NAMALWA (cell line): ENCODE data around the gene MCTP2.

Experiments used
- DNase-seq: peaks from one replicate; pipeline ENCODE4 v3.0.0-alpha.2; 2015; ENCODE audit warnings: low spot score

Gene MCTP2

DNA sequence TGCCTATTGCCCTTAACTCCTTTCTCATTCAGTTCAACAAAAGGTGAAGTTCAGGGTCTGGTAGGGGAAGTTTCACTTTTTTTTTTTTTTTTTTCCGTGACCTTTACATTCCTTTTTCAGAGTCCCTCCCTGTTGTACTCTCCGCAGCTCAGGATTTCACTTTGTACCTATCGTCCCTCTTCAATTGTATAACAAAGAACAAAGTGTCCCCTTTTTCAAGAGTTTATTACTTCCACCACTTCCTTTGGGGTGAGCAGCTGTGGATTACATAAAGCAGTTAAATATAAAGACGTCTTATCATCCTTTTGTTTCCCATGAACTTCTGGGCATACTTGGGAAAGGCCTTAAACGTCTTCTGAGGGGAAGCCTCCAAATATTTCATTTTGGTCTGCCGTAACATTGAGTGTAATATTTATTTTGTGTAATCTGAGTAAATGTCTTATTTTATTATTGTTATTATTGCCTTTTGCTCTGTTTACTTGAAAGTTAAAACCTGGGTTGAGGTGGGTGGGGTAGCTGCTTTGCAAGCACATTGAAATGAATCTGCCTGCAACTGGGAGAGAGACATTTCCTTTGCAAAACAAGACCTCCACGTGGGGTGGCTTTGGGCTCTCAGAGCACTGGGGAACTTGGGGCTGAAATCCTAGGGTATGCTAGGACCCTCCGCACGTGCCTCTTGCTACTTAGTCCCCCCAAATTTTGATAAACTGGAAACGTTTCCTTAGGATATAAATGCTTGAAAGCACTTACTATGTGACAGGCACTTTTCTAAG is 169.4 kb downstream of the MCTP2 start:
- no peak for DNase-seq

DNA sequence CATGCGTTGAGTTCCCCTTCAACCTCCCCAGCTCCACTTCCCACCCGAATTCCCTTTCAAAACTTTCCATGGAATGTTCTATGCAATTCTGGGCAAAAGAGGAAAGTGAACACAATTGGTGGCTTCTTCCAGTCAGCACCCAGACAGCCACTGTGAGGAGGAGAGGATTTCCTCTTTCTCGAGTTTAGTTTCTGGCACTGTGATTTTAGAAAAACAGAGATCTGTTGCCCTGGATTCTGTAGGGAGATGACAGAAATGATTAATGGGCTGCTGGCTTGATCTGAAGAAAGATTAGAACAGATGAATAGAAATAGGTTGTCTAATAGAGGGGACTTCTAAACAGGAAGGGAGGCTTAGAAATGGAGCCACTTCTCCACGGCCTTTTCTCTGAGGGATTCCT is 172.0 kb downstream of the MCTP2 start:
- no peak for DNase-seq

- DNase-seq, result no peak
Observed at GRCh38 chr15:94404733-94405283, 173.4 kb downstream of the MCTP2 start.

GRCh38 chr15:94411285-94411684 is 179.9 kb downstream of the MCTP2 start:
- DNase-seq, result no peak

- DNase-seq, result no peak
Observed at GRCh38 chr15:94411846-94412245, 180.5 kb downstream of the MCTP2 start.

GRCh38 chr15:94412979-94413746 is 181.8 kb downstream of the MCTP2 start:
- DNase-seq, result peak; percentile 37

DNA sequence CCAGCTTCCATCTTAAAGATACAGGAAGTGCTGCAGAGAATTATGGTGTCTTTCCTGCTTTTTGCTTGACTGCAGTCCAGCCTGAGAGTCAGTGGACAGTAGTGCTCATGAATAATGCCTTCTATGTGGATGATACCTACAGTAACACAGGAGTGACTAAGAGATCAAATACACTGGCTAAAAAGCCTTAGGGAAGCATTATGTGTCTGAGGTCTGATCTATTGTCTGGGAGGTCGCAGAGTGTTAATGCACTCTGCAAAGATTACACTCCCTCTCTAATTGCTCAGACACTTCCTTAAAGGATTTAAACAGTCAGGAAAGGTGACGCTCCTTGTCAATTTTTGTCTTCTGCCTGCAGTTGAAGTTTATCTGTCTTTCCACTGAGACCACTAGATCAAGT is 183.6 kb downstream of the MCTP2 start:
- no peak for DNase-seq

DNA sequence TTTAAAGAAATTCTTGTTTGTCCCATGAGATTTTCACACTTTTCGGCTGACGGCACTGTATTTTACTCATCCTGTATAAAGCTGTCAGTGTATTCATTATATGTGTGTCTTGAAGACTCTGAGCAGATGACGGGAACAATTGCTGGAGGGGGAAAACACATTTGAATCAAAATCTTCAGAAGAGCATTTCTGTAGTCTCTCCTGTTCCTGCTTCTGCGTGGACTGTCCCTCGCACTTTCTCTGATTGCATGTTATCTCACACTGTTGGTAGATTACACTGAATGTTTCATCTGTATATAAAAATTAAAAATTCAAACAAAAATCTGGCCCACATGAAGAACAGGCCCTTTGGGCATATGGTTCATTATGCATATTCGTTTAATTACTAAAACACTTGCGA is 184.9 kb downstream of the MCTP2 start:
- no peak for DNase-seq

- no peak for DNase-seq
Observed at GRCh38 chr15:94416820-94417219, 185.5 kb downstream of the MCTP2 start.

GRCh38 chr15:94417501-94418293 is 186.3 kb downstream of the MCTP2 start:
- DNase-seq, result no peak

- no peak for DNase-seq
Observed at GRCh38 chr15:94421706-94422105, 190.3 kb downstream of the MCTP2 start.

GRCh38 chr15:94432279-94432678 is 200.9 kb downstream of the MCTP2 start:
- DNase-seq, result no peak

GRCh38 chr15:94439158-94439557 is 207.8 kb downstream of the MCTP2 start:
- no peak for DNase-seq

DNA sequence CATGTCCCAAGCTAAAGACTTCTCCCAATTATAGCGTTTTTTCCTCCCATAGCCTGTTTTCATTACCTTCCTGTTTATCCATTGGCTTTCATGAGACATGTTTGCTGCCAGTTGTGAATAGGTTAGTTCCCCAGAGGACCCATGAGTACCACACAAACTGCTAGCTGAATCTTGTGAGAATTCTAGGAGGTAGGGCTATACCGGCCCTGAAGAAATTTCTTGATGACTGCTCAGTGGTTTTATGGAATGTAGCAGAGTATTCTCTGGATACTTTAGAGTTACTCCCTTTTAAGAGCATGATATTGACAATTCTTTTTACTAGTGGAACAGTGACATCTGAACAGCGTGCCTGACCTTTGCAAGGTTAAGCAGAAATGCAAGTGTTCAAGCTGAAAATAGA is 210.4 kb downstream of the MCTP2 start:
- no peak for DNase-seq

GRCh38 chr15:94442480-94442879 is 211.1 kb downstream of the MCTP2 start:
- no peak for DNase-seq

DNA sequence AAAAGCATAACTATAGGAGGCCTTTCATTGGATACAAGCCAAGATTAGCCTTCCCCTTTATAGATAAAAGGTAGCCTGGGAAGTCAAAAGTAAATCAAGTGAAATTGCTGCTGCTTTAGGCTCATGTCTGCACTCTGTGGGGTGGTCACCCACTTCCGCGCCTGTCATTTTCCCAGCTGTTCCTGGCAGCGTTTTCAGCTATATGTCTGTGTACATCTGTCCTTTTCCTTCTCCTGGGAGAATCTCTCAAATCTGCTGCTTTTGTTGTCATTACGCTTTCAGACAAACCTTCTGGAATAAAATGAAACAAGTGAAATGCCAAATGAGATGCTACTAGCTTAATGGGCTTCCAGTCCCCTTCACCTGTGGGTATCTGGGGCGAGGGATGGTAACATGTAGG is 211.8 kb downstream of the MCTP2 start:
- no peak for DNase-seq

- DNase-seq, result no peak
Observed at GRCh38 chr15:94445566-94446160, 214.3 kb downstream of the MCTP2 start.

DNA sequence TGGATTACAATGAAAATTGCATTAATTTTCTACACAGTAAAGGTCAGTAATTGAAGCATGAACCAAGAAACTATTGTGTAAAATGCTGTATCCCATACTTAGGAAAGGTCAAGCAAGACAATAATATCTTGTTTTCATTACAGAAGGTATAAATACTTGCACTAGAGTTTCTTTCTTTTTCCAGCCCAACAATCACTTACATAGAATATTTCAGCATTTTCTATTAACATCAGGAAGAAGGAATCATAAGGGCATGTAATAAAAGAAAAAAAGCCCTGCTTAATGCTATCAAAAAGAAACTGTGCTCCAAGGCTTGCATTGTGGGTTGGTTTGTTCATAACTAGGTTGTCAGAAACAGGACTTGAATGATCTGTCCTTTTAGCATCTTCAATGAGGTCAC is 215.1 kb downstream of the MCTP2 start:
- no peak for DNase-seq

- DNase-seq, result no peak
Observed at GRCh38 chr15:94451466-94451865, 220.1 kb downstream of the MCTP2 start.

DNA sequence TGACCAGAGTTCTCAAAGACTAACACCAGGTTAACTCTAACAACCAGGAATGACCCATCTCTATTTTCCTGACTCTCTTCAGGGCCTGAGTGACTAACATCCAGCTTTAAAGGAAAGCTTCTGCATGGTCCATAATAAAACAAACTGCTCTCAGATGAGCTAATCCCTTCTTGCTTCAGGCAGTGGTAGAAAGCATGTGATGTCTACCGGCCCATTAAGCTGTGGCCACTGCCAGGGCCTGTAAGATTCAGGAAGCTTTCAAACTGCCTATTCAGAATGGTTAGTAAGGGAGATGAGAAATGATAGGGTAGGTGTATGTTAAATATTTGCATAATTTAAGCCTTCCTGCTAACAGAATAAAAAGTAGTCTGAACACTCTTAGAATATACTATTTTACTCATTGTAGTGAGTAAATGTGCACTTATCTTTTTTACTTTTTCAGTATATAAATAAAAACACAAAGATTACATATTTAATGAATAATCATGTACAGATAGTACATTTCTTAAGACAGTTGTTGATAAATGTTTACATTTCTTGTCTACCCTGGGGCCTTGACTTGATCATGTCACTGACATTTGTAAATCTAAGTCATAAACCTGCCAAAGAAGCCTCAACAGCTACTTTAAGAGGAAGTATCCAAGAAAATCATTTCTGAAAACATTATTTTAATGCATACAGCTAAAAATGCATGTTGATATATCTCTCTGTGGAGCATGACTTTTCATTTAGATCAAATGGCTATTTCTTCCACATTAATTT is 222.0 kb downstream of the MCTP2 start:
- no peak for DNase-seq

GRCh38 chr15:94455297-94455696 is 223.9 kb downstream of the MCTP2 start:
- no peak for DNase-seq
